ENCODE results near the gene NR2C2AP.

The NR2C2AP gene

DNA sequence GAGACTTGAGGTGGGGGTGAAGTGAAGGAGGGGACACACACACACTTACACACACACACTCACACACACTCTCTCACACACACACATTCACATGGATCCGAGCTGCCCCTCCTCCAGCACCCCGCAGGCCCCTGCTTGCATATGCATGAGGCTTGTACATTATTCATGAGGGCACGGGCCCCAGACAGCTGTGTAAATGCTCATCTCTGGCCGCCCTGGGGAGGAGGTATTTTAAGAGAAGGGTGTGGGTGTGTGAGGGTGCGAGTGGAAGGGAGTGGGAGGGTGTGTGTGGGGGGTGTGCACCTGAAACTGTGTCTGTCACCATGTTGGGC is 10.9 kb upstream of the NR2C2AP start:
- peak; percentile 14 for DNase-seq

DNA sequence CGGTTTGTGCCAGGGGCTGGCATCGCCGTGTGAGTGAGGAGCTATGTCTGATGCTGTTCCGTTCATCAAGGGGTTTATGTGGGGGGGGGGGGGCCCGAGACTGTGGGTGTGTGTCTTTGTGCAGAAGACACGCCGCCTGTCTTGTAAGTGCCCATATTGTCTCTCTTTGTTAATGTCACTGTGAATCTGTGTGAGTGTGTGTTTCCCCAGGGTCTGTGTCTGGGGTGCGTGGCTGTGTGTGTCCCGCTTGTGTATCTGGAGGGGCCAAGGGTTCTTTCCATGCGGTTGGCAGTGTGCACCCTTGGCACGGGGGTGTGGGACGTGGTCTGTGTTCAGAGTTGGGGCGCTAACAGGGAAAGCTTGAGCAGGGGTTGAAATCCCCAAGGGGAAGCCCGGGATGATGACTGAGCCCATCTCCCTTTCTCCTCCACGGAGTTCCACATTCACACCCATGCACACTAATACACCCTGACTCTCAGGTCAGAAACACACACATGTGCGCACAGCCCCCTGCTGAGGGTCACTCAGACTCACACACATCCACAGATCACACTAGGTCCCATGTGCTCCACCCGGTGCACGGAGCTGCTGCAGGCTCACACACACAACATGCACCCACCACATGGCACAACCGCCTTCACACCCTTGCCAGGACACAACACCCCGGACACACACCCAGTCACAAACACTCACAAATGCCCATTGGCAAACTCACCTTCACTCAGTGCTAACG is 10.4 kb upstream of the NR2C2AP start:
- no peak for DNase-seq

- DNase-seq, result no peak
These were observed 9.7 kb upstream of the NR2C2AP start for GRCh38 chr19:19212916-19213315.

DNA sequence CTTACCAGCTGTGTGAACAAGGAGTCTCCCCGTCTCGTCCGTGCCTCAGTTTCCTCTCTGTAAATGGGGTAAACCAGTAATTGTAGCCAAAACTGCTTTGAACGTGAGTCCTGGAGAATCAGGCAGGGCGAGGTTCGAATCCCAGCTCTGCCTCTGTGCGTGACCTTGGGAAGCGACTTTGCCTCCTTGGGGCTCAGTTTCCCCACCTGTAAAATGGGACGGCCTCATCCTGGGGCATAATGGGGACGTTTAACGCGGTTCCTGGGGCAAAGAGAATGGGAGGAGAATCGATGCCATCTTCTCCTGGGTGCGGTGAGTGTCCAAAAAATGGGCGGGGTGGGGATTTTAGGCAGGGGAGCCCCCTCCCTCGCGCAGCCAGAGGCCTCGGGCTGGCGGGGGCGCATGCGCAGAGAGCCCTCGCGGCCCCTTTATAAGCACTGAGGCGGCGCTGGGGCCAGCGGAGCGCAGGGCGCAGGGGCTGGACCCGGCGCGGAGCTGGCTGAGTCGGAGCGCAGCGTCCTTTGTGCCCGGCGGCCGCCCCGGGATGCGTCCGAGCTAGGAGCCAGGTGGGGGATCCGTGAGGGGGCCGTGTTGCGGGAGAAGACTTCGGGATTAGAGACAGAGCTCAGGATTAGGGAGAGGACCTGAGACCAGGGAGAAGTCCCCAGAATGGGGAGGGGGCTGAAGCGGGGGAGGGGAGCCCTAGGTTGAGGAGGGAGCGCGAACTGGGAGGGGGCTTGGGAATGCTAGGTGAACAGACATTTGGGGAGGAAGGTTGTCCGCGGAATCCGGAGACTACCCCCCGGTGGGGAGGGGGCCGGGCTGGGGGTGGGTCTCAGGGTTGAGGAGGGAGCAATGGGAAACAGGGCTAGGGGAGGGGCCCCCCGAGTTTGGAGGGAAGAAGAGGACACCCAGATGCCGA is 8.5 kb upstream of the NR2C2AP start, which contains the start of gene NCAN:
Gene NCAN, plus strand, starts transcription at position 460 of the 922 bp plus-strand sequence. CDS start 4,996 bp downstream, outside the sequence.
- DNase-seq, result no peak

DNA sequence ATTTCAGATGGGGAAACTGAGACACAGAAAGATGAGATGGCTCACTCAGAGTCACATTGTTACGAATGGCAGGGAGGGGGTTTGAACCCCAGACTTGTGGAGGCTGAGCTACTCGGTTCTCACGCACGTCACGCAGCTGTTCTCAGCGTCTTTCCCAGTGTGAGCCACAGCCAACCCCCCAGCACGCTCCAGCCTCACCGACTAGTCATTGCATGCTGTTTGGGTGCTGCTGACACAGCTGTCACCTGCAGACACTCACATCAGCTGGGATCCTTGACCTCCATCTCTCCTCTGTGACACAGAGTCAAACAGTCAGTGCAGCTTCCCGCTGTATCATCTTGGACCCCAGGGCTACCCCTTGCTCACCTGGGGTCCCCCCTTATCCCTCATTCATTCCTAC is 6.2 kb upstream of the NR2C2AP start:
- no peak for DNase-seq

GRCh38 chr19:19207637-19208572 is 4.7 kb upstream of the NR2C2AP start:
- DNase-seq, result no peak

- DNase-seq, result no peak
These were observed 3.7 kb upstream of the NR2C2AP start for GRCh38 chr19:19206938-19207337.

DNA sequence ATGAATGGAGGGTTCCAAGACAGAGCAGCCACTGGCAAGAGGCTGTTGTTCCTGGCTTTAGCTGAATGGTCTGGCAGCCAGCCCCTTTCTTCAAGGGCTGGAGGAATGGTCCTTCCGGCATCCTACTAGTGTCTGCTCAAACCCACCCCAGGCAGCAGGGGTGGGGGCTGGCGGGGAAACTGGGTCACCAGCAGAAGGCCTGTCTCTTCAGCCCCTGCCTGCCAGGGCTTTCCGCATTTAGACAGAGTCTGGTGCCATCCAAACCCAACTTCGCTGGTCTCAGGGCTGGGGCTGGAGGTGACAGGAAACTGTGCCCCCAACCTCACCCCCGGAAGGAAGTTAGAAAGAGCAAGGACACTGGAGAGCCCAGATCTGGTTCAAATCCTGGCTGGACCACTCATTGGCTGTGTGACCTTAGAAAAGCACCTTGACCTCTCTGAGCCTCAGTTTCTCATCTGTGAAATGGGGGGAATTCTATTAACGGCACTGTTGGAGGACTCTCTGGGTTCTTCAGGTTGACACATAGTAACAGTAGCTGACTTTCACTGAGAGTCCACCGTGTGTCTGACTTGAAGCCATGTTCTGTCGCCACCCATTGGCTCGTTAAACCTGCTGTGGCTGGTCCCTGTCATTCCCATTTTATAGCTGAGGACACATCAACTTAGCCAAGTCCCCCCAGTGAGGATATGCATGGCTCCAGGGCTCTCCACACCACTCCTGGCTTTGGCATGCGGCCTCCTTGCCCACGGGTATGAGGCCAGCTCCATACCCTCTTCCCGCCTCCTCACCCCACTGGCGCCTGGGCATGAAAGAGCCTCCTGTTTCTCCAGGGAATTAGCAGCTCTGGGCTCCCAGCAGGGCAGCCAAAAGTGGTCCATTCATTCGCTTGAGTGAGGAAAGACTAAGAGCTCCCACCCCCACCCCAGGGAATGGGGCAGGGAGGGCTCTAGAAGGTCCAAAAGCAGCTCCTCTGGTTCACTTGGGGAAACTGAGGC is 2.5 kb upstream of the NR2C2AP start:
- no peak for DNase-seq

DNA sequence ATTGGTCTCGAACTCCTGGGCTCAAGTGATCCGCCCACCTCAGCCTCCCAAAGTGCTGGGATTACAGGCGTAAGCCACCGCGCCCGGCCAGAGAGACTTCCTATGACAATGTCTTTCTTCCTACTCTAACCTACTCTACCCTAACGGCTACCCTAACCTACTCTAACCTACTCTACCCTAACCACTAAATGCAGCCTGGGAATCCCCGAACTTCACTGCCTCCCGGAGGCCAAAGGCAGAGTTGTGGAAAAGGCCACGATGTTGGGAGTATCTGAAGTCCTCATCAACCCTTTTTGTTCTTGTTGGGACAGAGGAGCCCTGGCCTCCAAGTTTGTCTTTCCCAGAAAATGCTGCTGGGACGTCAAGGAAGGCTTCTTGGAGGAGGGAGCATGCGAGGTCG is 967 bp upstream of the NR2C2AP start:
- DNase-seq, result no peak

DNA sequence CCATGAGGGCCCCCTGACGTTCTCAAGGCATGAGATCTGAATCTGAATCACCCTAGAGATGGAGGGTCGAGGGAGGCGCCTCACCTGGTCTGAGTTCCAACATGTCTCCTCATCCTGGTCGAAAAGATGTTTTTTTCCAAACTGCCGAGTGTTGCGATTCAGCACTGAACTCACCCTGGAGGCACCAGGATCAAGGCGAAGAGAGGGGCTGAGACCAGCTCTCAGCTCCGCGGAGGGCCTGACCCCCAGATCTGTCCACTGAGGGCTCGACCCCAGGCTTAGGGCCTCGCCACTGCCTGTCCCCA is 555 bp downstream of the NR2C2AP start:
- no peak for DNase-seq

DNA sequence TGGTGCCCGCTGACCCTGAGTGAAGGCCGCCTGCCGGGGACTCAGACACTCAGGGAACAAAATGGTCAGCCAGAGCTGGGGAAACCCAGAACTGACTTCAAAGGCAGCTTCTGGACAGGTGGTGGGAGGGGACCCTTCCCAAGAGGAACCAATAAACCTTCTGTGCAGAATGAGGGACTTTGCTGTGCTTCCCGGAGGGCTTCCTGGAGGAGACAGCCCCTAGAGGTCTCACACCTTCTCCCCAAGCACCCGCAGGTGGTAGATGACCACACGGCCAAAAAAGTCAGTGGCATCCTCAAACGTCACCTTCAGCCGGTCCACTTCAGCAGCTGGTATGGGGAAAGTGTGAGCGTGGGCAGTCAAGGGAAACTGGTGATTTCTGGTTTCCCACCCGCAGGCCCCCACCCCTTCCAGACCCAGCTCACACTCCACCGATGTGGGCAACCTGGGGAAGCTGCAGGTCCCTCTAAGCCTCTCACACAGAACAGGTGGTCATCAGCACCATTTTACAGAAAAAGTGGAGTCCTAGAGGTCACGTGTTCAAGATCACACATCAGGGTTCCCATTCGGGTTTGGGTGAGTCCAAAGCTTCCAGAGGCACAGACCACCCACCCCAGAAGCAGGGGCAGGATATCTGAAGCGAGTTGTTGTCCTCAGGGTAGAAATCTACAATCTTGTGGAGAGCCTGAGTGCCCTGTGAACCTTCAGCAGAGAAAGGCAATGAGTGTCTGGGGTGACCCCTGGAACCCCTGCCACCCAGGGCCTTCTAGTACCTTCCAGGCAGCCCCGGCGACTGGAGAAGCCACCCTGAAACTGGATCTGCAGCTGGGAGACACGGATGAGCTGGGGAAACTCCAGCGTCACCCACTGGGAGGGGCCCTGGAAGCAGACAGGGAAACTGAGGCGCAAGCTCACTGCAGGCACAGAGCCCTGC is 1.2 kb downstream of the NR2C2AP start:
- no peak for DNase-seq

DNA sequence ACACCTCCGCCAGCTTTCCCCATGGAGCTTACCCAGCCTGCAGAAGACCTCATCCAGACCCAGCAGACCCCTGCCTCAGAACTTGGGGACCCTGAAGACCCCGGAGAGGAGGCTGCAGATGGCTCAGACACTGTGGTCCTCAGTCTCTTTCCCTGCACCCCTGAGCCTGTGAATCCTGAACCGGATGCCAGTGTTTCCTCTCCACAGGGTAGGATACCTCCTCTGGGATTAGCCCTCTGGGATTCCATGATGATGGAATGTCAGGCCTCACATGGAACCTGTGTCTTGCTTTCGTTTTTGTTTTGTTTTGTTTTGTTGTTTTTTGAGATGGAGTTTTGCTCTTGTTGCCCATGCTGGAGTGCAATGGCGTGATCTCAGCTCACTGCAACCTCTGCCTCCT is 9.3 kb downstream of the NR2C2AP start:
- no peak for DNase-seq

- DNase-seq, result no peak
These were observed 10.2 kb downstream of the NR2C2AP start for GRCh38 chr19:19192910-19193423.

- peak; percentile 91 for DNase-seq
These were observed 10.9 kb downstream of the NR2C2AP start, which contains the start of the genes BORCS8 and RFXANK for GRCh38 chr19:19192078-19192882. Gene BORCS8, minus strand, starts transcription at chr19:19192152. Its CDS starts 35 bp downstream, at chr19:19192117. Gene RFXANK, plus strand, starts transcription at chr19:19192258. Its CDS starts 1,689 bp downstream, at chr19:19193947.

- DNase-seq, result no peak
These were observed 11.5 kb downstream of the NR2C2AP start for GRCh38 chr19:19191768-19192077.

GRCh38 chr19:19186742-19187141 is 16.5 kb downstream of the NR2C2AP start:
- DNase-seq, result no peak

GRCh38 chr19:19185853-19186740 is 17.1 kb downstream of the NR2C2AP start:
- DNase-seq, result peak; percentile 9

GRCh38 chr19:19181488-19181998 is 21.7 kb downstream of the NR2C2AP start:
- DNase-seq, result no peak
